Chondrocyte (in vitro differentiated cells): ENCODE data around the gene SLC34A3. TPM values are rescaled to one million over a fixed set of nuclear protein-coding genes. Genes with fewer than 3 reads are reported as not detected.

Experiments
- DNase-seq: peaks from one replicate; pipeline ENCODE4 v3.0.0; 2021; ENCODE audit warnings: mixed read lengths, low spot score
- H3K27ac Mint-ChIP-seq: one replicate; pipeline ENCODE4 v1.8.0; 2021; ENCODE audit warnings: mild to moderate bottlenecking, moderate library complexity, mixed read lengths; ENCODE audit not compliant: unreplicated experiment
- H3K27me3 Mint-ChIP-seq: 2 replicates; pipeline ENCODE4 v1.8.0; 2021; ENCODE audit warnings: low read depth, mixed read lengths
- H3K36me3 Mint-ChIP-seq: 2 replicates; pipeline ENCODE4 v1.8.0; 2021; ENCODE audit warnings: low read depth, mixed read lengths
- H3K4me1 Mint-ChIP-seq: 2 replicates; pipeline ENCODE4 v1.8.0; 2021; ENCODE audit warnings: low read depth, mild to moderate bottlenecking, mixed read lengths
- H3K4me3 Mint-ChIP-seq: one replicate; pipeline ENCODE4 v1.8.0; 2021; ENCODE audit warnings: mild to moderate bottlenecking, moderate library complexity, mixed read lengths; ENCODE audit not compliant: unreplicated experiment
- H3K9me3 Mint-ChIP-seq: 2 replicates; pipeline ENCODE4 v1.8.0; 2021; ENCODE audit warnings: low read depth, mixed read lengths
- CTCF ChIP-seq: fragments of 200-600 bp; sonication (generic); IDR thresholded peaks from 2 replicates; pipeline ENCODE4 v1.5.0; 2021; ENCODE audit warnings: antibody characterized with exemption, mild to moderate bottlenecking, moderate library complexity
- total RNA-seq: library from RNA; stranded (reverse); gene quantifications from 3 replicates; pipeline ENCODE4 v1.2.1, GENCODE V29; 2021

The SLC34A3 gene
- total RNA-seq, 1 donor from 2014 or later, result not detected

DNA sequence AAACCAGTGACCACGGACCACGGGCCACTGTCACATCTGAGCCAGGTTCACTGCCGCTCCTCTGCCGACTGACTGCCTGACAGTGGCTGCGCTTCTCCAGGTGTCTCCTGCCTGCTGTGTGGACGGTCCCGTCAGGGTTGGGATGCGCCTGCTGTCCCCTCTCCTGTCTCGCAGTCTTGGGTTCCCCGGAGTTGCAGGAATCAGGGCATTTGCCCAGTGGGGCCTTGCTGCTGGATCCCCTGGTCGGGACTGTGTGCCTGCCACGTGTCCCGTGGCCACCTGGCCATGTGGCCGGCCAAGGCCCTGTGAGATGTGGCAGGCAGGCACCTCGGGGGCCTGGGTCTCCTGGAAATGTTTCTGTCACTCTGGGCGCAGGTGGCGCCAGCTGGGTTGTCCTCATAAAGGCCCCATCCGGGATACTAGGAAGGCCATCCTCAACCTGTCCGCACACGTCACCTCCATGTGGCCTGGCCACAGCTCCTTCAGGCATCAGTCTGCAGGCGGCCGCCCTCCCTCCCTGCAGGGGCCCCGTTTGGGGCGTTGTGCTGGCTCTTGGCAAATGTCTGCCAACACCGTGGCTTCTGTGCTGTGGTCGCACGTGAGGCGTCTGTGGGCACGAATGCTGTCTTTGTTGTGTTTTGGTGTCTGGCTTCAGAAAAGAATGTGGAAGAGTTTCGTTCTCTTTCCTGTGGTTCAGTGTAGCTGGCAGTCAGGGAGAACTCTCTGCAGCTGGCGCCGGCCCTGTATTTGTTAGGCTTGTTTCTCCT lies 40.4 kb downstream of the SLC34A3 start:
- no peak for DNase-seq
- no peaks in the 10 kb centered on the region for H3K9me3 Mint-ChIP-seq
- peaks cover 14% of the 10 kb centered on the region for H3K36me3 Mint-ChIP-seq
- H3K4me3 Mint-ChIP-seq, result no peak overlapping the region
- peaks cover 53% of the 10 kb centered on the region for H3K4me1 Mint-ChIP-seq
- no peaks in the 10 kb centered on the region for H3K27me3 Mint-ChIP-seq
- no peak for TF ChIP-seq CTCF
- H3K27ac Mint-ChIP-seq, result peak overlapping the region; percentile 83

- Mint-ChIP-seq H3K27ac (peak overlapping the region; percentile 83), H3K27me3 (no peaks in the 10 kb centered on the region), H3K9me3 (no peaks in the 10 kb centered on the region), H3K4me3 (no peak overlapping the region), H3K36me3 (peaks cover 14% of the 10 kb centered on the region), H3K4me1 (peaks cover 56% of the 10 kb centered on the region)
- no peak for TF ChIP-seq CTCF
- DNase-seq, result no peak
Observed at GRCh38 chr9:137271696-137272076, 41.0 kb downstream of the SLC34A3 start.

- Mint-ChIP-seq H3K4me1 (peaks cover 62% of the 10 kb centered on the region), H3K27me3 (no peaks in the 10 kb centered on the region), H3K27ac (no peak overlapping the region), H3K4me3 (no peak overlapping the region), H3K9me3 (no peaks in the 10 kb centered on the region), H3K36me3 (peaks cover 14% of the 10 kb centered on the region)
- no peak for TF ChIP-seq CTCF
- peak; percentile 91 for DNase-seq
Observed at GRCh38 chr9:137272241-137273094, 41.8 kb downstream of the SLC34A3 start.

DNA sequence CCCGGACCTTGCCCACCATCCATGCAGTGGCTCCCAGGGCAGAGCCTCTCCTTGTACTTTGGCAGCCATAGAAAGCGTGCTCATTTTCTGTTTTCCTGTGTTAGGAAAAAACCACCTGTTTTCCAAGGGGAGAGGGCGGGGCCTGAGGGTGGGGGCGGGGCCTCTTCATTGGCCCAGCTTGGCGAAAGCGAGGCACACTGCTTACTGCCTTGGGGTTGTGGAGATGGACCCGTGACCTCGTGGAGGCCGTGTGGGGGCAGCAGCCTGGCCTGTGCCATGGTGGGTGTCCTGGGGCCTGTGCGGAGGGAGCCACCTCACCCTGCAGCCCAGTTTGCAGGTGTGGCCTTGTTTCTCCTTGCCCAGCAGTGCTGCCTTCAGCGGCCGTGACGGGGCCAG lies 42.4 kb downstream of the SLC34A3 start:
- Mint-ChIP-seq H3K27me3 (no peaks in the 10 kb centered on the region), H3K4me3 (no peak overlapping the region), H3K9me3 (no peaks in the 10 kb centered on the region), H3K36me3 (peaks cover 14% of the 10 kb centered on the region), H3K27ac (no peak overlapping the region), H3K4me1 (peaks cover 61% of the 10 kb centered on the region)
- no peak for TF ChIP-seq CTCF
- DNase-seq, result no peak

- H3K4me1 Mint-ChIP-seq, result peaks cover 54% of the 10 kb centered on the region
- no peaks in the 10 kb centered on the region for H3K9me3 Mint-ChIP-seq
- H3K36me3 Mint-ChIP-seq, result peaks cover 11% of the 10 kb centered on the region
- DNase-seq, result no peak
- H3K4me3 Mint-ChIP-seq, result no peak overlapping the region
- no peak overlapping the region for H3K27ac Mint-ChIP-seq
- TF ChIP-seq CTCF, result no peak
- no peaks in the 10 kb centered on the region for H3K27me3 Mint-ChIP-seq
Observed at GRCh38 chr9:137273611-137274320, 43.1 kb downstream of the SLC34A3 start.
